ENCODE results near the gene MYH14. TPM values are rescaled to one million over a fixed set of nuclear protein-coding genes. Genes with fewer than 3 reads are reported as not detected.

MYH14 gene
- total and polyA plus RNA-seq, 2 donors, result 1.6 to 16.2 TPM

- no peaks in the 10 kb centered on the region for H3K36me3 ChIP-seq (ENCODE audit: control insufficient read depth in 2 of 2, insufficient read depth in 2 of 2, low read length in 1 of 2)
- no peak overlapping the region for H3K27ac ChIP-seq (ENCODE audit: low read depth in 1 of 2, low read length in 1 of 2)
- H3K27me3 ChIP-seq (ENCODE audit: control insufficient read depth in 2 of 2, insufficient read depth in 1 of 2, low read length in 1 of 2), result no peaks in the 10 kb centered on the region
- H3K4me1 ChIP-seq (ENCODE audit: control insufficient read depth in 2 of 2, insufficient read depth in 2 of 2, low read length in 2 of 2), result no peaks in the 10 kb centered on the region
- peaks cover 0 to 3% of the 10 kb centered on the region in 2 donors for H3K9me3 ChIP-seq (ENCODE audit: control insufficient read depth in 2 of 2, insufficient read depth in 1 of 2, low read length in 1 of 2)
- no peak for DNase-seq (ENCODE audit: low read depth in 6 of 9, low spot score in 9 of 9)
- WGBS, result 95% methylated on average over 22 of the region's 22 CpGs
- no peak overlapping the region for H3K4me3 ChIP-seq (ENCODE audit: low read length in 2 of 2)
These were observed 78.1 kb downstream of the MYH14 start for GRCh38 chr19:50281491-50281890.

- DNase-seq (ENCODE audit: low read depth in 6 of 9, low spot score in 9 of 9), result no peak
- Histone ChIP-seq H3K27ac (ENCODE audit: low read depth in 1 of 2, low read length in 1 of 2) (no peak overlapping the region), H3K9me3 (ENCODE audit: control insufficient read depth in 2 of 2, insufficient read depth in 1 of 2, low read length in 1 of 2) (peaks cover 0 to 7% of the 10 kb centered on the region in 2 donors), H3K27me3 (ENCODE audit: control insufficient read depth in 2 of 2, insufficient read depth in 1 of 2, low read length in 1 of 2) (no peaks in the 10 kb centered on the region), H3K36me3 (ENCODE audit: control insufficient read depth in 2 of 2, insufficient read depth in 2 of 2, low read length in 1 of 2) (no peaks in the 10 kb centered on the region), H3K4me3 (ENCODE audit: low read length in 2 of 2) (no peak overlapping the region), H3K4me1 (ENCODE audit: control insufficient read depth in 2 of 2, insufficient read depth in 2 of 2, low read length in 2 of 2) (no peaks in the 10 kb centered on the region)
- 91% methylated on average over 2 of the region's 2 CpGs for WGBS
These were observed 82.4 kb downstream of the MYH14 start for GRCh38 chr19:50285833-50286232.

GRCh38 chr19:50286443-50286842 is 83.0 kb downstream of the MYH14 start:
- 96% methylated on average over 18 of the region's 18 CpGs for WGBS
- no peak for DNase-seq (ENCODE audit: low read depth in 6 of 9, low spot score in 9 of 9)
- no peaks in the 10 kb centered on the region for H3K36me3 ChIP-seq (ENCODE audit: control insufficient read depth in 2 of 2, insufficient read depth in 2 of 2, low read length in 1 of 2)
- H3K27me3 ChIP-seq (ENCODE audit: control insufficient read depth in 2 of 2, insufficient read depth in 1 of 2, low read length in 1 of 2), result no peaks in the 10 kb centered on the region
- no peak overlapping the region for H3K4me3 ChIP-seq (ENCODE audit: low read length in 2 of 2)
- peaks cover 0 to 7% of the 10 kb centered on the region in 2 donors for H3K9me3 ChIP-seq (ENCODE audit: control insufficient read depth in 2 of 2, insufficient read depth in 1 of 2, low read length in 1 of 2)
- H3K27ac ChIP-seq (ENCODE audit: low read depth in 1 of 2, low read length in 1 of 2), result no peak overlapping the region
- H3K4me1 ChIP-seq (ENCODE audit: control insufficient read depth in 2 of 2, insufficient read depth in 2 of 2, low read length in 2 of 2), result no peaks in the 10 kb centered on the region

- no peak for DNase-seq (ENCODE audit: low read depth in 6 of 9, low spot score in 9 of 9)
- no peaks in the 10 kb centered on the region for H3K27me3 ChIP-seq (ENCODE audit: control insufficient read depth in 2 of 2, insufficient read depth in 1 of 2, low read length in 1 of 2)
- no peak overlapping the region for H3K27ac ChIP-seq (ENCODE audit: low read depth in 1 of 2, low read length in 1 of 2)
- WGBS, result 96% methylated on average over 2 of the region's 2 CpGs
- peaks cover 0 to 7% of the 10 kb centered on the region in 2 donors for H3K9me3 ChIP-seq (ENCODE audit: control insufficient read depth in 2 of 2, insufficient read depth in 1 of 2, low read length in 1 of 2)
- no peaks in the 10 kb centered on the region for H3K4me1 ChIP-seq (ENCODE audit: control insufficient read depth in 2 of 2, insufficient read depth in 2 of 2, low read length in 2 of 2)
- H3K36me3 ChIP-seq (ENCODE audit: control insufficient read depth in 2 of 2, insufficient read depth in 2 of 2, low read length in 1 of 2), result no peaks in the 10 kb centered on the region
- H3K4me3 ChIP-seq (ENCODE audit: low read length in 2 of 2), result no peak overlapping the region
These were observed 83.9 kb downstream of the MYH14 start for GRCh38 chr19:50287331-50287730.

GRCh38 chr19:50288954-50289353 is 85.5 kb downstream of the MYH14 start:
- H3K27me3 ChIP-seq (ENCODE audit: control insufficient read depth in 2 of 2, insufficient read depth in 1 of 2, low read length in 1 of 2), result no peaks in the 10 kb centered on the region
- 89% methylated on average over 5 of the region's 5 CpGs for WGBS
- H3K4me3 ChIP-seq (ENCODE audit: low read length in 2 of 2), result no peak overlapping the region
- no peak for DNase-seq (ENCODE audit: low read depth in 6 of 9, low spot score in 9 of 9)
- H3K4me1 ChIP-seq (ENCODE audit: control insufficient read depth in 2 of 2, insufficient read depth in 2 of 2, low read length in 2 of 2), result no peaks in the 10 kb centered on the region
- H3K36me3 ChIP-seq (ENCODE audit: control insufficient read depth in 2 of 2, insufficient read depth in 2 of 2, low read length in 1 of 2), result no peaks in the 10 kb centered on the region
- no peak overlapping the region for H3K27ac ChIP-seq (ENCODE audit: low read depth in 1 of 2, low read length in 1 of 2)
- H3K9me3 ChIP-seq (ENCODE audit: control insufficient read depth in 2 of 2, insufficient read depth in 1 of 2, low read length in 1 of 2), result peaks cover 0 to 7% of the 10 kb centered on the region in 2 donors

GRCh38 chr19:50290011-50290410 is 86.6 kb downstream of the MYH14 start:
- no peak for DNase-seq (ENCODE audit: low read depth in 6 of 9, low spot score in 9 of 9)
- peaks cover 0 to 7% of the 10 kb centered on the region in 2 donors for H3K9me3 ChIP-seq (ENCODE audit: control insufficient read depth in 2 of 2, insufficient read depth in 1 of 2, low read length in 1 of 2)
- H3K27me3 ChIP-seq (ENCODE audit: control insufficient read depth in 2 of 2, insufficient read depth in 1 of 2, low read length in 1 of 2), result no peaks in the 10 kb centered on the region
- H3K4me3 ChIP-seq (ENCODE audit: low read length in 2 of 2), result no peak overlapping the region
- H3K4me1 ChIP-seq (ENCODE audit: control insufficient read depth in 2 of 2, insufficient read depth in 2 of 2, low read length in 2 of 2), result no peaks in the 10 kb centered on the region
- H3K36me3 ChIP-seq (ENCODE audit: control insufficient read depth in 2 of 2, insufficient read depth in 2 of 2, low read length in 1 of 2), result no peaks in the 10 kb centered on the region
- WGBS, result 66% methylated on average over 6 of the region's 6 CpGs
- H3K27ac ChIP-seq (ENCODE audit: low read depth in 1 of 2, low read length in 1 of 2), result no peak overlapping the region

GRCh38 chr19:50290775-50291174 is 87.4 kb downstream of the MYH14 start:
- Histone ChIP-seq H3K27ac (ENCODE audit: low read depth in 1 of 2, low read length in 1 of 2) (no peak overlapping the region), H3K9me3 (ENCODE audit: control insufficient read depth in 2 of 2, insufficient read depth in 1 of 2, low read length in 1 of 2) (peaks cover 0 to 7% of the 10 kb centered on the region in 2 donors), H3K4me1 (ENCODE audit: control insufficient read depth in 2 of 2, insufficient read depth in 2 of 2, low read length in 2 of 2) (no peaks in the 10 kb centered on the region), H3K36me3 (ENCODE audit: control insufficient read depth in 2 of 2, insufficient read depth in 2 of 2, low read length in 1 of 2) (no peaks in the 10 kb centered on the region), H3K4me3 (ENCODE audit: low read length in 2 of 2) (no peak overlapping the region), H3K27me3 (ENCODE audit: control insufficient read depth in 2 of 2, insufficient read depth in 1 of 2, low read length in 1 of 2) (no peaks in the 10 kb centered on the region)
- no peak for DNase-seq (ENCODE audit: low read depth in 6 of 9, low spot score in 9 of 9)
- WGBS, result 71% methylated on average over 15 of the region's 15 CpGs

GRCh38 chr19:50292216-50292827 is 88.9 kb downstream of the MYH14 start:
- Histone ChIP-seq H3K27ac (ENCODE audit: low read depth in 1 of 2, low read length in 1 of 2) (no peak overlapping the region), H3K9me3 (ENCODE audit: control insufficient read depth in 2 of 2, insufficient read depth in 1 of 2, low read length in 1 of 2) (no peaks in the 10 kb centered on the region), H3K36me3 (ENCODE audit: control insufficient read depth in 2 of 2, insufficient read depth in 2 of 2, low read length in 1 of 2) (no peaks in the 10 kb centered on the region), H3K4me3 (ENCODE audit: low read length in 2 of 2) (no peak overlapping the region), H3K27me3 (ENCODE audit: control insufficient read depth in 2 of 2, insufficient read depth in 1 of 2, low read length in 1 of 2) (no peaks in the 10 kb centered on the region), H3K4me1 (ENCODE audit: control insufficient read depth in 2 of 2, insufficient read depth in 2 of 2, low read length in 2 of 2) (no peaks in the 10 kb centered on the region)
- WGBS, result 75% methylated on average over 11 of the region's 11 CpGs
- no peak for DNase-seq (ENCODE audit: low read depth in 6 of 9, low spot score in 9 of 9)

GRCh38 chr19:50293263-50294004 is 90.0 kb downstream of the MYH14 start:
- WGBS, result 78% methylated on average over 14 of the region's 14 CpGs
- H3K4me1 ChIP-seq (ENCODE audit: control insufficient read depth in 2 of 2, insufficient read depth in 2 of 2, low read length in 2 of 2), result no peaks in the 10 kb centered on the region
- no peak overlapping the region for H3K4me3 ChIP-seq (ENCODE audit: low read length in 2 of 2)
- DNase-seq (ENCODE audit: low read depth in 6 of 9, low spot score in 9 of 9), result no peak
- no peaks in the 10 kb centered on the region for H3K27me3 ChIP-seq (ENCODE audit: control insufficient read depth in 2 of 2, insufficient read depth in 1 of 2, low read length in 1 of 2)
- H3K36me3 ChIP-seq (ENCODE audit: control insufficient read depth in 2 of 2, insufficient read depth in 2 of 2, low read length in 1 of 2), result no peaks in the 10 kb centered on the region
- no peaks in the 10 kb centered on the region for H3K9me3 ChIP-seq (ENCODE audit: control insufficient read depth in 2 of 2, insufficient read depth in 1 of 2, low read length in 1 of 2)
- H3K27ac ChIP-seq (ENCODE audit: low read depth in 1 of 2, low read length in 1 of 2), result no peak overlapping the region

All from thymus (tissue), 11 donors.